Measurements from ENCODE around the gene CBX2.

The CBX2 gene

GRCh38 chr17:79781012-79781650, 3.2 kb downstream of the CBX2 start:
- H2AFZ ChIP-seq (ENCODE audit: low read depth, low read length), result no peak overlapping the region
- H3K27me3 ChIP-seq (ENCODE audit: insufficient read depth, low read length), result no peaks in the 10 kb centered on the region
- peaks cover 26% of the 10 kb centered on the region for H3K4me1 ChIP-seq (ENCODE audit: insufficient read depth, low read length)
- no peak overlapping the region for H3K4me3 ChIP-seq (ENCODE audit: low read length)
- H3K9me3 ChIP-seq (ENCODE audit: low read length), result no peaks in the 10 kb centered on the region
- peaks cover 57% of the 10 kb centered on the region for H3K36me3 ChIP-seq (ENCODE audit: insufficient read depth, low read length)

DNA sequence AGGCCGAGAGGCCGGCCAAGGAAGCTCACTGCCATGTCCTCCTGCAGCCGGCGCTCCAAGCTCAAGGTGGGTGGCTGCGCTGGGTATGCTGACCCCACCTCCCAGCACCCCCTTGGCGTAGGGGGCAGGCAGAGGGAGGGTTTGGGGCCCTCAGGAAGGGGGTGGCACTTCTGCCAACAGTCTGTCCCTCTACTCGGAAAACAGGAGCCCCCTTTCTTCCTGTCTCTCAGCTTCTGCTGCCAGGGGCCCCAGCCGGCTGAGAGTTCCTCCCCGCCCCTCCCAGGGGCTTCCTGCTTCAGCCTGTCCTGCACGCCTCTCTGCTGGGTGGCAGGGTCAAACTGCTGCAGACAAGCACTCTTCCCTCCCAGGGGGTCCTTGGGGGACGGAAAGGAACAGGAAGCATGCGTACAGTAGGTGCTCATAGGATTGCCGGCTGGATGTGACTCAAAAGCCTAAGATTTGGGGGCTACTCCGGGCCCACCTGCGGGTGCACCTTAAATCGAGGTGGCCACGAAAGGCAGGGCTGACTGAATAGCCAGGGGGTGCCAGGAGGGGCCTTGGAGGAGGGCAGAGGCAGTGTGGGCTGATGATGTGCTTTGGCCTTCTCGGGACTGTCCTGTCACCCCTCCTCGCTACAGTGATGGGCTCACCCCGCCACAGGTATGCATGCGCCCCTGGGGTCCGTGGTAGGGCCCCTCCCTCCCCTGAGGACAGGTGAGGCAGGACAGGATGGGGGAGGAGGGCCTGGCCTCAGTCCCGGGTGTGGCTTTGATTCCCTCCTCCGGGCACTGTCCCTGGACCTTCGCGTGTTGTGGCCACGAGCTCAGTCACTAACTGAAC, 4.0 kb downstream of the CBX2 start:
- Histone ChIP-seq H3K9me3 (ENCODE audit: low read length) (no peaks in the 10 kb centered on the region), H3K27me3 (ENCODE audit: insufficient read depth, low read length) (no peaks in the 10 kb centered on the region), H3K36me3 (ENCODE audit: insufficient read depth, low read length) (peaks cover 57% of the 10 kb centered on the region), H3K4me3 (ENCODE audit: low read length) (no peak overlapping the region), H2AFZ (ENCODE audit: low read depth, low read length) (no peak overlapping the region), H3K4me1 (ENCODE audit: insufficient read depth, low read length) (peaks cover 20% of the 10 kb centered on the region)

- Histone ChIP-seq H3K4me1 (ENCODE audit: insufficient read depth, low read length) (peaks cover 30% of the 10 kb centered on the region), H2AFZ (ENCODE audit: low read depth, low read length) (no peak overlapping the region), H3K36me3 (ENCODE audit: insufficient read depth, low read length) (peaks cover 57% of the 10 kb centered on the region), H3K27me3 (ENCODE audit: insufficient read depth, low read length) (no peaks in the 10 kb centered on the region), H3K9me3 (ENCODE audit: low read length) (no peaks in the 10 kb centered on the region), H3K4me3 (ENCODE audit: low read length) (no peak overlapping the region)
These were observed 5.9 kb downstream of the CBX2 start for GRCh38 chr17:79783891-79784290.

- peaks cover 32% of the 10 kb centered on the region for H3K4me1 ChIP-seq (ENCODE audit: insufficient read depth, low read length)
- peaks cover 56% of the 10 kb centered on the region for H3K36me3 ChIP-seq (ENCODE audit: insufficient read depth, low read length)
- no peak overlapping the region for H2AFZ ChIP-seq (ENCODE audit: low read depth, low read length)
- no peak overlapping the region for H3K4me3 ChIP-seq (ENCODE audit: low read length)
- no peaks in the 10 kb centered on the region for H3K27me3 ChIP-seq (ENCODE audit: insufficient read depth, low read length)
- H3K9me3 ChIP-seq (ENCODE audit: low read length), result no peaks in the 10 kb centered on the region
These were observed 6.5 kb downstream of the CBX2 start for GRCh38 chr17:79784353-79785016.

DNA sequence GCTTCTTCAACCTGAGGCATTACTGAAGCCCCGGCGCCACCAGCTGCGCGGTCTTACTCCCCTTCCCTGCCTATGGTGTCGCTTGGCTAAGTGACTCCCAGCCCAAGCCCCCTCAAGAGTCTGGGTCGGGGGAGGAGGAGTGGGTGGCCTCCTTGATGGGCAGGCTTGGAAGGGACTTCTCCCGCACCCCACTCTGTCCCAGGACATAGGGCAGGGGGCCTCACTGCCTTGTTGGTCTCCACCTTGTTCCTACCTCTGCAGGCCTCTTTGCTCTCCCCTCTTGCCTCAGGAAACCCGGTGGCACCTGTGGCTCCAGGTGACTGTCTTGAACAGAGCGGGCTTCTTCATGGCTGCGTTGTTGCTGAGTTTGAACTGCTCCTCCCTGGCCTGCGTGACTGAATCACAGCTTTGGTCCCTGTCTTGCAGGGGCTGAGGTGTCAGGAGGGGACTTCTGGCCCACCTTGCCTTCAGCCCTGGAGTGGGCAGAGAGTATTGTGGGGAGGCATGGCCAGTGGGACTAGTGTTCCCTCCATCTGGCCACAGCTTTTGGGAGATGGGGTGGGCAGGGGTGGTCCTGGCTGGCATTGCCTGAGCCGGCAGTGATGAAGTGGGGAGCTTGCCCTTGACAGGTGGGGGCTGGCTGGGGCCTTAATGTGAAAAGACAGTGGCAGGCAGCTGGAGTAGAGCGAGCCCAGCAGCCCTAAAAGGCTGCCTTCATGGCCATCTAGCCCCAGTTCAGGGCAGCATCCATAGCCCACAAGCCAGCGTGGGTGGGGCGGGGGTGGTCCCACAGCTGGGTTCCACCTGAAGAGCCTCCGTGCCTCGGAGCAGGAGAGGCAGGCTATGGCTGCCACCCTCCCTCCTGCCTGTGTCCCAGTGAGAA, 7.3 kb downstream of the CBX2 start:
- Histone ChIP-seq H3K36me3 (ENCODE audit: insufficient read depth, low read length) (peaks cover 49% of the 10 kb centered on the region), H3K4me1 (ENCODE audit: insufficient read depth, low read length) (peaks cover 26% of the 10 kb centered on the region), H3K27me3 (ENCODE audit: insufficient read depth, low read length) (peaks cover 3% of the 10 kb centered on the region), H3K9me3 (ENCODE audit: low read length) (peaks cover under 1% of the 10 kb centered on the region), H3K4me3 (ENCODE audit: low read length) (no peak overlapping the region), H2AFZ (ENCODE audit: low read depth, low read length) (no peak overlapping the region)

- Histone ChIP-seq H3K4me3 (ENCODE audit: low read length) (no peak overlapping the region), H3K9me3 (ENCODE audit: low read length) (peaks cover 5% of the 10 kb centered on the region), H3K27me3 (ENCODE audit: insufficient read depth, low read length) (peaks cover 12% of the 10 kb centered on the region), H3K4me1 (ENCODE audit: insufficient read depth, low read length) (peaks cover 28% of the 10 kb centered on the region), H3K36me3 (ENCODE audit: insufficient read depth, low read length) (peaks cover 40% of the 10 kb centered on the region), H2AFZ (ENCODE audit: low read depth, low read length) (no peak overlapping the region)
These were observed 8.2 kb downstream of the CBX2 start for GRCh38 chr17:79785900-79786810.

DNA sequence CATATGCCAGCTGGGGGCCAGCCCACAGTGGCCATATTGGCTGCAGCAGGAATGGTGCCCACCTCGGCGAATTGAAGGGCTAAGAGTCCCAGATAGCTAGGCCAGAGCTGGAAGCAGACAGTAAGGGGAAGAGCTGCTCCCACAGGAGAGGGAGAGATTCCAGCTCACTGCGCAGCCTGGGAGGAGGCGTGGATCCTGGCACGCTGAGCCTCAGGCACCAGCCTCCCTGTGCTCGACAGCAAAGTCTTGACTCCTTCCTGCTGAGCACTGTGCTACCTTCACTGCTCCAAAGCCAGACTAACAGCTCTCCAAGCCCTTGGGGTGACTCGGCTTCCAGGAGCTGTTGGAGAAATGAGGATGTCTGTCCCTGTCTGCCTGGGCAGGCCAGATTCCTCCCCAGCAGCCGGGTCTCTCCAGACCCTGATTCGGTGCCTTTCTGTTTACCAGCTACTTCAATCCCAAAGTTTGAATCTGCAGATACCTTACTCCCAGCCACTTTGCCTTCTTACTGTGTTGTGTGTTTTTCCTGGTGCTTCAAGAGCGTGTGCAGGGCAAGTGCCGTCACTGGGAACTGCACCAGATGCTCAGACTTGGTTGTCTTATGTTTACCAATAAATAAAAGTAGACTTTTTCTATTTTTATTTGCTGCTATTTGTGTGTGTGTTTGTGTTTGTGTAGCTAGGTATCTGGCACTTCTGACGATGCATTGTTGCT, 9.1 kb downstream of the CBX2 start:
- no peak overlapping the region for H3K4me3 ChIP-seq (ENCODE audit: low read length)
- peaks cover 36% of the 10 kb centered on the region for H3K4me1 ChIP-seq (ENCODE audit: insufficient read depth, low read length)
- no peak overlapping the region for H2AFZ ChIP-seq (ENCODE audit: low read depth, low read length)
- peaks cover 21% of the 10 kb centered on the region for H3K27me3 ChIP-seq (ENCODE audit: insufficient read depth, low read length)
- peaks cover 5% of the 10 kb centered on the region for H3K9me3 ChIP-seq (ENCODE audit: low read length)
- H3K36me3 ChIP-seq (ENCODE audit: insufficient read depth, low read length), result peaks cover 31% of the 10 kb centered on the region

- H3K4me1 ChIP-seq (ENCODE audit: insufficient read depth, low read length), result peaks cover 47% of the 10 kb centered on the region
- peaks cover 21% of the 10 kb centered on the region for H3K27me3 ChIP-seq (ENCODE audit: insufficient read depth, low read length)
- H3K9me3 ChIP-seq (ENCODE audit: low read length), result peaks cover 5% of the 10 kb centered on the region
- H3K4me3 ChIP-seq (ENCODE audit: low read length), result no peak overlapping the region
- peaks cover 20% of the 10 kb centered on the region for H3K36me3 ChIP-seq (ENCODE audit: insufficient read depth, low read length)
- no peak overlapping the region for H2AFZ ChIP-seq (ENCODE audit: low read depth, low read length)
These were observed 10.5 kb downstream of the CBX2 start for GRCh38 chr17:79788455-79788854.

DNA sequence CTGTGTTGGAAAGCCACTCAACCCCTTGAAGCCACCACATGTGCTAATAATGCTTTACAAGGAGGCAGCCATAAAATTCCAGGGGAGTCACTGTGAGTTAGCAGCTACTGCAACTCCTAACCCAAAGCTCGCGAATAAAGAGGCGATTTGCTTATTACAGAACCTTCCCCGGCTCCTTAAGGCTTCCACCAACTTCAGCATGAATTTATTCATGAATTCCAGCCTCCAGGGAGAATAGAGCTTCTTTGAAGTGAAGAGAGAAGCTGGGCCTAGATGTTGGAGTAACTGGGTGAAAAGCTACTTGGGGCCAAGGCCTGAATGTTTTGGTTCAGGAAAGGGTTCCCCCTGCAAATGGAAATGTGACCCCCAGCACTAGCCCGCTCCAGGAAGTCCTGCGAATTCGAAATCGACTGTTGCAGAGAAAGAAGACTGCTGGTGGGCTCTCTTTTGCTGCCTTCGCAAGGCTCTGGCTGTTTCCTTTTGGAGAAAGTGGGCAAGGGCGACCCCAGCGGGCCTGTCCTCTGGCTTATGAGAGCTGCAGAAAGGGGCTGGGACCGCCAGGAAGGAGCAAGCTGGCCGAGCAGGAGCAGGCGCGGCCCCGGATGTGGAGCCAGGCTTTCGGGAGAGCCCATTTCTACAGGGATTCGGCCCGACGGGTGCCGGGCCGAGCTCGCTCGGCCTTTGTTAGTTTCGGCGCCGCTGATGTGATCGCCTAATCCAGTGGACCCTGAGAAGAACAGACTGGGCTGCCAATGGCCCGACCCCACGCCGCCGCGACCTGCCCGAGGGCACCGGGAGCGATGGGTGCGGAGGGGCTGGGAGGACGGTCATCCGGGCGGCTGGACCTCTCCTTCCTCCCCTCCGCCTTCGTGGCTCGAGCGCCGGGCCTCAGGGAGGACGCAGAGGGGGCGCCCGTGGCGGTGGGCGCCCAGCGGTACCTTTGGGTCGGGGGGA, 11.3 kb downstream of the CBX2 start:
- Histone ChIP-seq H3K4me1 (ENCODE audit: insufficient read depth, low read length) (peaks cover 55% of the 10 kb centered on the region), H3K27me3 (ENCODE audit: insufficient read depth, low read length) (peaks cover 21% of the 10 kb centered on the region), H3K36me3 (ENCODE audit: insufficient read depth, low read length) (peaks cover 16% of the 10 kb centered on the region), H3K4me3 (ENCODE audit: low read length) (peak overlapping the region; percentile 1), H2AFZ (ENCODE audit: low read depth, low read length) (no peak overlapping the region), H3K9me3 (ENCODE audit: low read length) (peaks cover 5% of the 10 kb centered on the region)

DNA sequence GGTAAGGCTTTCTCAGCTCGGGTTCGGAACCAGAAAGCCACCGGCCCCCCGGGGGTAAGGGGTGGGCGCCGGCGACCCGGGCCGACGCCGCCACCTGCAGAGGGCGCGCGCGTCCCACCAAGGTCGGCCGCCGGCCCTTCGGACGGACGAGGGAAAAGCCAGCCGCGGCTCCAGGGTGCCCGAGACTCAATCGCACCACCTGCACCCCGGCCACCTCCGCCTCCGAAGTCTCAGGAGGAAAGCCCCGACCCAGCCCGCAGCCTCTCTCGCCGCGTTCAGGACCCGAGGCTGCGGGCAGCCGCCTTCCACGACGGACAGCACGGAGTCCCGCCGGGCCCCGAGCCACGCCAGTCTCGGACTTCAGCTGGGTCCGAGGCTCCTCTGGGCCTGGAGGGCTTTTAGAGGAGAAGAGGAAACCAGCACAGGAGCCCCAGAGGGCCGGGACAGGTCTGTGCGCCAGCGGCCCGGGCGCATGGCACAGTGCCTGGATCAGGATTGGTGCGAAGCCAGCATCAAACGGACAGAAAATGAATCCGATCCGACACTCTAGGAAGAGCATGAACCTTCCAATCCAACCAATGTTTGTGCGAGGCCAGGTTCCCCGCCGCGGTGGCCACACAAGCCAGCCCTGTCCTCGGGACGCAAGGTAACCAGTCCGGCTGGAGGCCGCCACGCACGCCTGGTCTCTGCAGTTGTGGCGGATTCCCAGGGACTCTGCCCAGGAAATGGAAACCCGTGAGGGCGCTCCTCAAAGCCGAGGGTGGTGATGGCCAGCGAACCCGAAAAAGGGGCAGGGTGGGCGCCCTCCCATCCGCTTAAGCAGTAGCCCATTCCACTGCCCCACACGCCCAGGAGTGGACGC, 12.2 kb downstream of the CBX2 start:
- Histone ChIP-seq H3K27me3 (ENCODE audit: insufficient read depth, low read length) (peaks cover 21% of the 10 kb centered on the region), H3K36me3 (ENCODE audit: insufficient read depth, low read length) (peaks cover 14% of the 10 kb centered on the region), H2AFZ (ENCODE audit: low read depth, low read length) (no peak overlapping the region), H3K4me1 (ENCODE audit: insufficient read depth, low read length) (peaks cover 64% of the 10 kb centered on the region), H3K4me3 (ENCODE audit: low read length) (peak overlapping the region; percentile 1), H3K9me3 (ENCODE audit: low read length) (peaks cover 5% of the 10 kb centered on the region)
